ENCODE results near the gene KDM4F. TPM values are rescaled to one million over a fixed set of nuclear protein-coding genes. Genes with fewer than 3 reads are reported as not detected.

Gene KDM4F
- total and polyA plus RNA-seq, 12 donors = not detected

DNA sequence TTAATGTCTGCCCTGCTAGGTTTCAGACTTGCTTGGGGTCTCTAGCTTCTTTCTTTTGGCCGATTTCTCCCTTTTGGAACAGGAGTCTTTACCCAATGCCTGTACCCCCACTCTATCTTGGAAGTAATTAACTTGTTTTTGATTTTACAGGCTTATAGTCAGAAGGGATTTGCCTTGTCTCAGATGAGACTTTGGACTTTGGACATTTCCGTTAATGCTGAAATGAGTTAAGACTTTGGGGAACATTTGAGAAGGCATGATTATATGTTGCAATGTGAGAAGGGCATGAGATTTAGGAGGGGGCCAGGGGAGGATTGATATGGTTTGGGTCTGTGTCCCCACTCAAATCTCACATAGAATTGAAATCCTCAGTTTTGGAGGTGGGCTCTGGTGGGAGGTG lies 5.1 kb downstream of the KDM4F start:
- H3K4me1 ChIP-seq (replicated peaks in 1 of 2) = no peaks in the 10 kb centered on the region
- no peaks in the 10 kb centered on the region for H3K9me3 ChIP-seq (replicated peaks in 1 of 3)
- H3K27me3 ChIP-seq = no peaks in the 10 kb centered on the region
- intact Hi-C loops (cut with DNase I) = no loop called here
- WGBS, 4 donors = 72 to 88% (median 77%) methylated on average over 2 of the region's 2 CpGs
- H3K27ac ChIP-seq = no peak overlapping the region
- TF ChIP-seq, protein P1, sequence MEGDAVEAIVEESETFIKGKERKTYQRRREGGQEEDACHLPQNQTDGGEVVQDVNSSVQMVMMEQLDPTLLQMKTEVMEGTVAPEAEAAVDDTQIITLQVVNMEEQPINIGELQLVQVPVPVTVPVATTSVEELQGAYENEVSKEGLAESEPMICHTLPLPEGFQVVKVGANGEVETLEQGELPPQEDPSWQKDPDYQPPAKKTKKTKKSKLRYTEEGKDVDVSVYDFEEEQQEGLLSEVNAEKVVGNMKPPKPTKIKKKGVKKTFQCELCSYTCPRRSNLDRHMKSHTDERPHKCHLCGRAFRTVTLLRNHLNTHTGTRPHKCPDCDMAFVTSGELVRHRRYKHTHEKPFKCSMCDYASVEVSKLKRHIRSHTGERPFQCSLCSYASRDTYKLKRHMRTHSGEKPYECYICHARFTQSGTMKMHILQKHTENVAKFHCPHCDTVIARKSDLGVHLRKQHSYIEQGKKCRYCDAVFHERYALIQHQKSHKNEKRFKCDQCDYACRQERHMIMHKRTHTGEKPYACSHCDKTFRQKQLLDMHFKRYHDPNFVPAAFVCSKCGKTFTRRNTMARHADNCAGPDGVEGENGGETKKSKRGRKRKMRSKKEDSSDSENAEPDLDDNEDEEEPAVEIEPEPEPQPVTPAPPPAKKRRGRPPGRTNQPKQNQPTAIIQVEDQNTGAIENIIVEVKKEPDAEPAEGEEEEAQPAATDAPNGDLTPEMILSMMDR (IDR thresholded peaks at IDR 0.05) = no peak
- TF ChIP-seq POLR2A (IDR thresholded peaks at IDR 0.05) = no peak
- H3K36me3 ChIP-seq (replicated peaks in 1 of 2) = no peaks in the 10 kb centered on the region
- DNase-seq = no peak
- H3K4me3 ChIP-seq = no peak overlapping the region

- H3K9me3 ChIP-seq (replicated peaks in 1 of 3) = no peaks in the 10 kb centered on the region
- H3K27me3 ChIP-seq = no peaks in the 10 kb centered on the region
- DNase-seq = no peak
- TF ChIP-seq POLR2A (IDR thresholded peaks at IDR 0.05) = no peak
- TF ChIP-seq, protein P1 (IDR thresholded peaks at IDR 0.05) = no peak
- H3K4me3 ChIP-seq = no peak overlapping the region
- no peaks in the 10 kb centered on the region for H3K36me3 ChIP-seq (replicated peaks in 1 of 2)
- WGBS, 4 donors = 39 to 50% (median 46%) methylated on average over 2 of the region's 2 CpGs
- no peaks in the 10 kb centered on the region for H3K4me1 ChIP-seq (replicated peaks in 1 of 2)
- intact Hi-C loops (cut with DNase I) = no loop called here
- no peak overlapping the region for H3K27ac ChIP-seq
Measured at GRCh38 chr11:95055283-95055897, 6.2 kb downstream of the KDM4F start.

GRCh38 chr11:95057959-95058358 lies 8.7 kb downstream of the KDM4F start:
- H3K36me3 ChIP-seq (replicated peaks in 1 of 2) = no peaks in the 10 kb centered on the region
- TF ChIP-seq POLR2A (IDR thresholded peaks at IDR 0.05) = no peak
- 91 to 96% (median 94%) methylated on average over 8 of the region's 8 CpGs for WGBS, 4 donors
- DNase-seq = no peak
- H3K4me3 ChIP-seq = no peak overlapping the region
- H3K4me1 ChIP-seq (replicated peaks in 1 of 2) = no peaks in the 10 kb centered on the region
- no peak overlapping the region for H3K27ac ChIP-seq
- intact Hi-C loops (cut with DNase I) = no loop called here
- H3K27me3 ChIP-seq = no peaks in the 10 kb centered on the region
- H3K9me3 ChIP-seq (replicated peaks in 1 of 3) = no peaks in the 10 kb centered on the region

DNA sequence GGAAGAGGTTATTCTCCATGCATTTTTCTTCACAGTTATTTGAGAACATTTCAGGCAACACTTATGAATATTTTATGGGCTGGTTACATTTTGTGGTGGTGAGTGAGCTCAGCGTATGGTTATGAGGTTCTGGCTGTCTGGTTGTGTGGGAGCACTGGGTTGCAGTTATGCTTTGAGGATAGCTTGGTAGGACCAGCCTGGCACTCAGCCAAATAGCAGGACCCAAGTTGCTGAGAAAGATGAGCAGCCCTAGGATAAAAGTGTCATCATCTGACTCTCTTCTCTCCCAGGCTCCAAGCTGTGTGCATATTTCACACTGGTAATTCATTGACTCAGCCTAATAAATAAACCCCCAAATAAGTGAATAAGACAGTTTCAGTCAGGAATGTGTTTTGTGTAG lies 9.4 kb downstream of the KDM4F start:
- Histone ChIP-seq H3K9me3 (replicated peaks in 1 of 3) (no peaks in the 10 kb centered on the region), H3K27ac (no peak overlapping the region), H3K36me3 (replicated peaks in 1 of 2) (no peaks in the 10 kb centered on the region), H3K4me3 (no peak overlapping the region), H3K4me1 (replicated peaks in 1 of 2) (no peaks in the 10 kb centered on the region), H3K27me3 (no peaks in the 10 kb centered on the region)
- intact Hi-C loops (cut with DNase I) = no loop called here
- WGBS, 4 donors = 82 to 89% (median 87%) methylated on average over 1 of the region's 1 CpG
- no peak for DNase-seq
- TF ChIP-seq, protein P1 (IDR thresholded peaks at IDR 0.05) = no peak
- no peak for TF ChIP-seq POLR2A (IDR thresholded peaks at IDR 0.05)

DNA sequence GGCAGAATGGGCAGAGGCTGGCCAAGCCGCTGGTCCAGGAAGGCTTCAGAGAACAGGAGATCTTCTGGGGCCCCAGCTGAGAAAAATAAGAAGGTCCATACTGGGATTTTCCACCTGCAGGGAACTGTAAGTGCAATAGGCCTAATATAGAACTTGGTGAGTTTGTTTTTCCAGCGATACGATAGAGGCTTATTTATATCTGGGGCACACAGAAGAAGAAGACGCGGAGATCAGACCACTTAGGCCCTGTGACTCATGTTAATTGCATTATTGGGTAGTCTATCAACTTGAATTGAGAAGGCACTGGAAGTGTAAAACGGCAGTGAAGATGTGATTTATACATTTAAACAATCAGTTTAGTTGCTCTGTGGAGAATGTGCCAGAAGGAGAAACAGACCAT lies 9.8 kb downstream of the KDM4F start:
- intact Hi-C loops (cut with DNase I) = no loop called here
- WGBS, 4 donors = 80 to 86% (median 86%) methylated on average over 6 of the region's 6 CpGs
- no peak overlapping the region for H3K4me3 ChIP-seq

More for the DNA sequence above, 9.8 kb downstream of the KDM4F start:
- Histone ChIP-seq H3K36me3 (replicated peaks in 1 of 2) (no peaks in the 10 kb centered on the region), H3K9me3 (replicated peaks in 1 of 3) (no peaks in the 10 kb centered on the region), H3K27ac (no peak overlapping the region), H3K27me3 (no peaks in the 10 kb centered on the region), H3K4me1 (replicated peaks in 1 of 2) (no peaks in the 10 kb centered on the region)
- TF ChIP-seq, protein P1 (IDR thresholded peaks at IDR 0.05) = no peak
- no peak for TF ChIP-seq POLR2A (IDR thresholded peaks at IDR 0.05)
- no peak for DNase-seq

Measured in adrenal gland (tissue), 12 donors.